Natural killer cell (primary cell): ENCODE measurements around the gene CPT1B. TPM values are rescaled to one million over a fixed set of nuclear protein-coding genes. Genes with fewer than 3 reads are reported as not detected.

Experiments
- ATAC-seq, 3 donors: fragments of 150-1000 bp in 2 of 3; fragments of 200-7000 bp in 1 of 3; cut with Tn5 transposase; 1 replicate in 1 of 3; 2 replicates in 2 of 3; pipeline ENCODE4 v1.10.0; 2021; ENCODE audit warnings: mild to moderate bottlenecking in 2 of 3, moderate library complexity in 2 of 3
- DNase-seq, 2 donors: peaks; one replicate each; pipeline versions ENCODE4 v3.0.0 to v3.0.0-alpha.2; 2013 to 2021; ENCODE audit warnings: mixed read lengths in 1 of 2
- H3K27ac ChIP-seq: one replicate; pipeline ENCODE4 v1.5.1; 2013; ENCODE audit warnings: mild to moderate bottlenecking, low read length
- H3K27me3 ChIP-seq: one replicate; pipeline ENCODE4 v1.6.1; 2013; ENCODE audit warnings: low read length; ENCODE audit not compliant: control insufficient read depth, insufficient read depth
- H3K36me3 ChIP-seq: one replicate; pipeline ENCODE4 v1.6.1; 2013; ENCODE audit warnings: low read length; ENCODE audit not compliant: control insufficient read depth, insufficient read depth
- H3K4me1 ChIP-seq: one replicate; pipeline ENCODE4 v1.6.1; 2013; ENCODE audit warnings: low read length; ENCODE audit not compliant: control insufficient read depth, insufficient read depth
- H3K4me3 ChIP-seq: one replicate; pipeline ENCODE4 v1.5.1; 2013; ENCODE audit warnings: low read length
- H3K9me3 ChIP-seq: one replicate; pipeline ENCODE4 v1.6.1; 2013; ENCODE audit warnings: low read length; ENCODE audit not compliant: control insufficient read depth, insufficient read depth
- H3K27ac Mint-ChIP-seq, 2 donors: one replicate each; pipeline ENCODE4 v1.8.0; 2022; ENCODE audit warnings: mild to moderate bottlenecking in 2 of 2, mixed read lengths in 2 of 2, moderate library complexity in 1 of 2
- H3K27me3 Mint-ChIP-seq, 2 donors: one replicate each; pipeline ENCODE4 v1.8.0; 2022; ENCODE audit warnings: low read depth in 2 of 2, mixed read lengths in 2 of 2
- H3K36me3 Mint-ChIP-seq: one replicate; pipeline ENCODE4 v1.8.0; 2022; ENCODE audit warnings: mixed read lengths
- H3K4me1 Mint-ChIP-seq, 2 donors: one replicate each; pipeline ENCODE4 v1.8.0; 2022; ENCODE audit warnings: mixed read lengths in 2 of 2
- H3K4me3 Mint-ChIP-seq: one replicate; pipeline ENCODE4 v1.8.0; 2022; ENCODE audit warnings: mild to moderate bottlenecking, moderate library complexity, mixed read lengths
- H3K9me3 Mint-ChIP-seq, 2 donors: one replicate each; pipeline ENCODE4 v1.8.0; 2022; ENCODE audit warnings: mixed read lengths in 2 of 2
- WGBS: methylation state at CpG from one replicate; pipeline ENCODE4 v1.1.7; 2013; ENCODE audit warnings: missing lambda C conversion rate; ENCODE audit not compliant: insufficient coverage; 5-methylcytosine and 5-hydroxymethylcytosine counted together
- intact Hi-C: fragments of 100-400 bp; cut with micrococcal nuclease; formaldehyde crosslinking; loops from one replicate; pipeline ENCODE4 v1.14.2; 2022
- total RNA-seq, 4 donors: library from RNA; stranded (reverse); fragments of 120-200 nt in 1 of 4; gene quantifications; one replicate each; pipeline versions ENCODE4 v1.2.3 to v1.2.4, GENCODE V29; 2013 to 2022
- TF ChIP-seq, protein P1 (sequence below): fragments of 200-600 bp; IDR thresholded peaks from one replicate; pipeline ENCODE4 v1.8.0; 2022; ENCODE audit warnings: antibody characterized with exemption

The CPT1B gene
- total RNA-seq, 3 donors from 2014 or later (not counting 1 experiment from before 2014, with no cell fraction given): 53.1 to 75.7 (median 55.5) TPM

DNA sequence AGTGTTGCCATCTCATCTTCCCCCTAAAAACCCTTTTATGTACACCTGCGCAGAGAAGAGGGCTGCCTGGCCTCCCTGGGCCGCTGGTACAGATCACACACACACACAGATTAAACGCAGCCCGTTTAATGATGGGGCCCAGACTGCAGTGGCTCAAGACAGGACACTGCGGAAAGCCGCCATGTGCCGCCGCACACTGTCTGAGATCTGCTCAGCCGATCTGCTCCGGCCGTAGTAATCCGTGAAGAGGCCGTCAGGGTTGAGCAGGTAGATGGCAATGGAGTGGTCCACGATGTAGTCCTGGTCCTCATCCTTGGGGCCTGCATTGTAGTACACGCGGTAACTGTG is 54.8 kb downstream of the CPT1B start:
- TF ChIP-seq, protein P1, sequence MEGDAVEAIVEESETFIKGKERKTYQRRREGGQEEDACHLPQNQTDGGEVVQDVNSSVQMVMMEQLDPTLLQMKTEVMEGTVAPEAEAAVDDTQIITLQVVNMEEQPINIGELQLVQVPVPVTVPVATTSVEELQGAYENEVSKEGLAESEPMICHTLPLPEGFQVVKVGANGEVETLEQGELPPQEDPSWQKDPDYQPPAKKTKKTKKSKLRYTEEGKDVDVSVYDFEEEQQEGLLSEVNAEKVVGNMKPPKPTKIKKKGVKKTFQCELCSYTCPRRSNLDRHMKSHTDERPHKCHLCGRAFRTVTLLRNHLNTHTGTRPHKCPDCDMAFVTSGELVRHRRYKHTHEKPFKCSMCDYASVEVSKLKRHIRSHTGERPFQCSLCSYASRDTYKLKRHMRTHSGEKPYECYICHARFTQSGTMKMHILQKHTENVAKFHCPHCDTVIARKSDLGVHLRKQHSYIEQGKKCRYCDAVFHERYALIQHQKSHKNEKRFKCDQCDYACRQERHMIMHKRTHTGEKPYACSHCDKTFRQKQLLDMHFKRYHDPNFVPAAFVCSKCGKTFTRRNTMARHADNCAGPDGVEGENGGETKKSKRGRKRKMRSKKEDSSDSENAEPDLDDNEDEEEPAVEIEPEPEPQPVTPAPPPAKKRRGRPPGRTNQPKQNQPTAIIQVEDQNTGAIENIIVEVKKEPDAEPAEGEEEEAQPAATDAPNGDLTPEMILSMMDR: no peak
- H3K36me3 ChIP-seq: peaks cover 34% of the 10 kb centered on the region
- peaks cover 26% of the 10 kb centered on the region in 2 donors for H3K4me1 Mint-ChIP-seq
- no peak for DNase-seq
- no peaks in the 10 kb centered on the region for H3K9me3 Mint-ChIP-seq
- ATAC-seq: no peak
- no peaks in the 10 kb centered on the region for H3K9me3 ChIP-seq
- H3K4me1 ChIP-seq: peaks cover 32% of the 10 kb centered on the region
- intact Hi-C loops: no loop called here
- H3K27me3 Mint-ChIP-seq: no peaks in the 10 kb centered on the region
- H3K27ac Mint-ChIP-seq: no peak overlapping the region
- WGBS: 98% methylated on average over 16 of the region's 16 CpGs
- no peaks in the 10 kb centered on the region for H3K27me3 ChIP-seq
- no peak overlapping the region for H3K4me3 Mint-ChIP-seq
- H3K27ac ChIP-seq: no peak overlapping the region
- no peaks in the 10 kb centered on the region for H3K36me3 Mint-ChIP-seq
- no peak overlapping the region for H3K4me3 ChIP-seq

DNA sequence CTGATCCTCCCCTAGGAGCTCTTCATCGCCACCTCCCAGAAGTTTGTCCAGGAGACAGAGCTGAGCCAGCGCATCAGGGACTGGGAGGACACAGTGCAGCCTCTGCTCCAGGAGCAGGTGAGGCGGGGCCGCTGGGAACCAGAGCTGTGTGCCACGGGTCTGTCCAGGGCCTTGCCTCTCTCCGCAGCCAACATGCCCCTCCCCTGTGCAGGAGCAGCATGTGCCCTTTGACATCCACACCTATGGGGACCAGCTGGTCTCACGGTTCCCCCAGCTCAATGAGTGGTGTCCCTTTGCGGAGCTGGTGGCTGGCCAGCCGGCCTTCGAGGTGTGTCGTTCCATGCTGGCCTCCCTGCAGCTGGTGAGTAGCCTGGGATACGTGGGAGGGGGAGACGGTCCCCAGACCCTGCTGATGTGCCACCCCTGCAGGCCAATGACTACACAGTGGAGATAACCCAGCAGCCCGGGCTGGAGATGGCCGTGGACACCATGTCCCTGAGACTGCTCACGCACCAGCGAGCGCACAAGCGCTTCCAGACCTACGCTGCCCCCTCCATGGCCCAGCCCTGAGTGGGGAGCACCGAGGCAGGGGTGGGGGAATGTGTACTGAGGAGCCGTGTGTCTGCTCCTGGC is 55.3 kb downstream of the CPT1B start:
- WGBS: 96% methylated on average over 21 of the region's 22 CpGs
- H3K36me3 ChIP-seq: peaks cover 39% of the 10 kb centered on the region
- no peak overlapping the region for H3K27ac Mint-ChIP-seq

GRCh38 chr22:50522208-50522805 is 55.9 kb downstream of the CPT1B start:
- Histone ChIP-seq H3K27ac (no peak overlapping the region), H3K4me1 (peaks cover 21% of the 10 kb centered on the region), H3K4me3 (no peak overlapping the region), H3K27me3 (no peaks in the 10 kb centered on the region), H3K36me3 (peaks cover 45% of the 10 kb centered on the region), H3K9me3 (no peaks in the 10 kb centered on the region)
- ATAC-seq (no peak), DNase-seq (no peak)
- no peak overlapping the region for H3K4me3 Mint-ChIP-seq
- intact Hi-C loops: no loop called here
- peaks cover 15 to 17% of the 10 kb centered on the region in 2 donors for H3K4me1 Mint-ChIP-seq
- H3K27me3 Mint-ChIP-seq: no peaks in the 10 kb centered on the region
- no peaks in the 10 kb centered on the region for H3K9me3 Mint-ChIP-seq
- WGBS: 95% methylated on average over 15 of the region's 15 CpGs
- TF ChIP-seq, protein P1: no peak
- H3K36me3 Mint-ChIP-seq: no peaks in the 10 kb centered on the region
- H3K27ac Mint-ChIP-seq: no peak overlapping the region

More for the DNA sequence above, 55.3 kb downstream of the CPT1B start:
- TF ChIP-seq, protein P1: no peak
- H3K4me3 Mint-ChIP-seq: no peak overlapping the region
- no peaks in the 10 kb centered on the region for H3K27me3 ChIP-seq
- peaks cover 21 to 24% of the 10 kb centered on the region in 2 donors for H3K4me1 Mint-ChIP-seq
- no peak for ATAC-seq
- H3K36me3 Mint-ChIP-seq: no peaks in the 10 kb centered on the region
- H3K27me3 Mint-ChIP-seq: no peaks in the 10 kb centered on the region
- H3K9me3 Mint-ChIP-seq: no peaks in the 10 kb centered on the region
- DNase-seq: no peak
- no peak overlapping the region for H3K4me3 ChIP-seq
- H3K4me1 ChIP-seq: peaks cover 27% of the 10 kb centered on the region
- intact Hi-C loops: no loop called here
- no peaks in the 10 kb centered on the region for H3K9me3 ChIP-seq
- H3K27ac ChIP-seq: no peak overlapping the region
